Measurements from ENCODE around the gene PPP1R9B. TPM values are rescaled to one million over a fixed set of nuclear protein-coding genes. Genes with fewer than 3 reads are reported as not detected.

Gene PPP1R9B
- total RNA-seq, 6 experiments from 2014 or later, result 9.9 to 18.1 (median 12.0) TPM

DNA sequence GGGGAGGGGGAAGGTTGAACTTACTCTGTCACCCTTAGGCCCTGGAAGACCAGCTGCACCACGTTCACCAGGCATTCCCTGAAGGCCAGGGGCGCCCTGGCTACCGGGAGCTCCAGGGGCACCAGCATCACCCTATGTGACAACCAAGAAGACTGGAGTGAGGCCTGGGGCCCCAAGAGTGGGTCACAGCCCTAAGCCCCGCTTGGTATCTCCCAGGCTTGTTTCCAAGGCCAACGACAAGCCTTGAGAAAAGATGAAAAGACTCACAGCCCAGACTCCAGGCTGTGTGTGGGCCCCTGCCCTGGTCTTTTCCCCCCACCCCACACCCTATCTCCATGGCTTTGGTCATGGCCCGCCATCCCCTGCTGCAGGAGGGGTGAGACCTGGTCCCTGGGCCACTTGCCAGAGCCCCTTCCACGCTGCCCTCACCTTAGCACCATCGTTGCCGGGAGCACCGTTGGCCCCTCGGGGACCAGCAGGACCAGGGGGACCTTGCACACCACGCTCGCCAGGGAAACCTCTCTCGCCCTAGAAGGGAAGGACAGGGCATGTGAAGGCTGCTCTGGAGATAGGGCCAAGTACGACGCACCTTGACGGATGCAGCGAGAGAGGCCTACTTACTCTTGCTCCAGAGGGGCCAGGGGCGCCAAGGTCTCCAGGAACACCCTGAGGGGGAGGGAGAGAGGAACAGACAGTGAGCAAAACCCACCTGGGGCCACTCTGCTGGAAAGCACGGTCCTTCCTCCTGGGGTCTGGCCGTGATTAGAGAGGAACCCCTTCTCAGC is 41.1 kb upstream of the PPP1R9B start:
- ATAC-seq (no peak), DNase-seq (no peak)
- Histone ChIP-seq H3K4me3 (no peak overlapping the region), H3K36me3 (no peaks in the 10 kb centered on the region), H3K27me3 (no peaks in the 10 kb centered on the region), H3K9me3 (no peaks in the 10 kb centered on the region), H3K27ac (no peak overlapping the region), H3K4me1 (no peaks in the 10 kb centered on the region)
- TF ChIP-seq POLR2A (IDR thresholded peaks at IDR 0.05) (no peak), CTCF (IDR thresholded peaks at IDR 0.05) (no peak)
- intact Hi-C loops (cut with DNase I), result no loop called here
- 47% methylated on average over 4 of the region's 21 CpGs for WGBS (ENCODE audit: insufficient coverage, low coverage, low lambda C conversion rate, missing lambda C conversion rate)

DNA sequence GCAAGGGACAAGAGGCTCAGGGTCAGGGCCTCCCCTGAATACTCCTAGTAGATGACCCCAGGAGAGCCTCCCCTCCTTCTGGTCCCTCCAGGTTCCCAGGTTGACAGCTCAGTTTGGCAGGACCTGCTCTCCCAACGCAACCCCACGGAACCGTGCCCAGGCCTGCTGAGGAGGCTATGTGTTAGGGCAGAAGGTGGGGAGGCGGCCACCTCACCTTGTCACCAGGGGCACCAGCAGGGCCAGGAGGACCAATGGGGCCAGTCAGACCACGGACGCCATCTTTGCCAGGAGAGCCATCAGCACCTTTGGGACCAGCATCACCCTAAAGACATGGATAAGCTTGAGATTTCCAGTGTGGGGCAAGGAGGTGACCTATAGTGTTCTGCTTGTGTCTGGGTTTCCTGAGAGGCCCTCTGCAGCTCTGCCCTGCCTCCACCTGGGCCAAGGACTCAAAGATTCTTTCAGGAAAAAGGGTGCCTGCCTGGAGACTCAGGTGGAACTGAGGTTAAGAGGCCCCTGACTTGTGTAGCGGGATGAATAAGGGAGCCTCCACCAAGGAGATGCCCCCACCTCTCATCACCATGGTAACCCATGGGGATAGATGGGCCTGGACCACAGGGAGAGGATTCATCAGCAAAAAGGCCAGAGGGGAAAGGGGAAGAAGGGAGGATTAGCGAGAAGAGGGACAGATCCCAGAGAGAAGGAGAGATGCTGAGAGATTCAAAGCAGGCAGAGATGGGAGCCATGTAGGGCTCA is 40.3 kb upstream of the PPP1R9B start:
- Histone ChIP-seq H3K36me3 (no peaks in the 10 kb centered on the region), H3K27ac (no peak overlapping the region), H3K4me3 (no peak overlapping the region), H3K4me1 (no peaks in the 10 kb centered on the region), H3K9me3 (no peaks in the 10 kb centered on the region), H3K27me3 (no peaks in the 10 kb centered on the region)
- no peak for DNase-seq
- intact Hi-C loops (cut with DNase I), result no loop called here
- WGBS (ENCODE audit: insufficient coverage, low coverage, low lambda C conversion rate, missing lambda C conversion rate), result 80% methylated on average over 2 of the region's 8 CpGs
- ATAC-seq, result no peak
- TF ChIP-seq CTCF (IDR thresholded peaks at IDR 0.05), result no peak
- TF ChIP-seq POLR2A (IDR thresholded peaks at IDR 0.05), result no peak

GRCh38 chr17:50190293-50190602 is 39.8 kb upstream of the PPP1R9B start:
- ATAC-seq, result no peak
- H3K27ac ChIP-seq, result no peak overlapping the region
- no peak overlapping the region for H3K4me3 ChIP-seq
- DNase-seq, result no peak
- no peaks in the 10 kb centered on the region for H3K4me1 ChIP-seq
- intact Hi-C loops (cut with DNase I), result no loop called here
- H3K27me3 ChIP-seq, result no peaks in the 10 kb centered on the region
- no peaks in the 10 kb centered on the region for H3K9me3 ChIP-seq
- 74% methylated on average over 3 of the region's 8 CpGs for WGBS (ENCODE audit: insufficient coverage, low coverage, low lambda C conversion rate, missing lambda C conversion rate)
- TF ChIP-seq CTCF (IDR thresholded peaks at IDR 0.05) (no peak), POLR2A (IDR thresholded peaks at IDR 0.05) (no peak)
- no peaks in the 10 kb centered on the region for H3K36me3 ChIP-seq

GRCh38 chr17:50189550-50190292 is 39.2 kb upstream of the PPP1R9B start:
- Histone ChIP-seq H3K9me3 (no peaks in the 10 kb centered on the region), H3K4me3 (no peak overlapping the region), H3K27ac (no peak overlapping the region), H3K36me3 (no peaks in the 10 kb centered on the region), H3K4me1 (no peaks in the 10 kb centered on the region), H3K27me3 (no peaks in the 10 kb centered on the region)
- intact Hi-C loops (cut with DNase I), result no loop called here
- DNase-seq (no peak), ATAC-seq (no peak)
- WGBS (ENCODE audit: insufficient coverage, low coverage, low lambda C conversion rate, missing lambda C conversion rate), result 39% methylated on average over 4 of the region's 20 CpGs
- TF ChIP-seq CTCF (IDR thresholded peaks at IDR 0.05) (no peak), POLR2A (IDR thresholded peaks at IDR 0.05) (no peak)
